ENCODE results near the gene EMP2. TPM values are rescaled to one million over a fixed set of nuclear protein-coding genes. Genes with fewer than 3 reads are reported as not detected.
A peak's percentile ranks its signal among the peaks of the same experiment; 100 is the strongest.

Gene EMP2
- total RNA-seq, 2 experiments from 2014 or later: not detected

DNA sequence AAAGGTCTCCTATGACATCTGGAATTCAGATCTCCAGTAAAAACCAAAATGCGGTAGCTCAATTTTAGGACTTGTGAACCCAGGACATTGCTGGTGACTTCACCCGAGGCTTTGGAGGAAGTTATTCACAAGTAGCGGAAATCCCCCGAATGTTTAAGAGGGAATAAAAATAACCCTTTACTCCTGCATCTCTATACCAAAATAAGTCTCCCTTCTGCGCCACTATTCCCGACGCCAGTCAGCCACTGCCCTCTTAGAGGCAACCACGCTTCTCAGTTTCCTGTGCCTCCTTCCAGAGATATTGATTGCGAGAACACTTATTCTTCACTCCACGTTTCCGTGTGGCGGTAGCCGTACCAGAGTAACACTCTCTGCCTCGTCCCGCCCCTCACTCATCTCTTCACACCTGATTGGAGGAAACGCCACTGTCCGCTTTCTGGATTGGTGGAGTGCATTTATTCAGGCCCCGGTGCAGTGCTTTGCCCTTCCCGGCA, 27.4 kb downstream of the EMP2 start:
- H3K4me3 Mint-ChIP-seq: peak overlapping the region; percentile 75
- peak; percentile 98 for ATAC-seq
- ChIA-PET CTCF (interaction anchor here (0.9 kb wide), 1 partner anchor 10 kb away, joined by 3 read pairs; no protein-coding TSS in a partner anchor), POLR2A (interaction anchor here (0.8 to 1.6 kb wide), 2 partner anchors 21 to 365 kb away, joined by 3 read pairs; no protein-coding TSS in a partner anchor)
- TF ChIP-seq, protein P1, sequence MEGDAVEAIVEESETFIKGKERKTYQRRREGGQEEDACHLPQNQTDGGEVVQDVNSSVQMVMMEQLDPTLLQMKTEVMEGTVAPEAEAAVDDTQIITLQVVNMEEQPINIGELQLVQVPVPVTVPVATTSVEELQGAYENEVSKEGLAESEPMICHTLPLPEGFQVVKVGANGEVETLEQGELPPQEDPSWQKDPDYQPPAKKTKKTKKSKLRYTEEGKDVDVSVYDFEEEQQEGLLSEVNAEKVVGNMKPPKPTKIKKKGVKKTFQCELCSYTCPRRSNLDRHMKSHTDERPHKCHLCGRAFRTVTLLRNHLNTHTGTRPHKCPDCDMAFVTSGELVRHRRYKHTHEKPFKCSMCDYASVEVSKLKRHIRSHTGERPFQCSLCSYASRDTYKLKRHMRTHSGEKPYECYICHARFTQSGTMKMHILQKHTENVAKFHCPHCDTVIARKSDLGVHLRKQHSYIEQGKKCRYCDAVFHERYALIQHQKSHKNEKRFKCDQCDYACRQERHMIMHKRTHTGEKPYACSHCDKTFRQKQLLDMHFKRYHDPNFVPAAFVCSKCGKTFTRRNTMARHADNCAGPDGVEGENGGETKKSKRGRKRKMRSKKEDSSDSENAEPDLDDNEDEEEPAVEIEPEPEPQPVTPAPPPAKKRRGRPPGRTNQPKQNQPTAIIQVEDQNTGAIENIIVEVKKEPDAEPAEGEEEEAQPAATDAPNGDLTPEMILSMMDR (IDR thresholded peaks at IDR 0.05): no peak
- H3K27ac Mint-ChIP-seq: peak overlapping the region; percentile 89
- peaks cover 10% of the 10 kb centered on the region for H3K9me3 Mint-ChIP-seq
- H3K4me1 Mint-ChIP-seq (ENCODE audit: low read depth): peaks cover 14% of the 10 kb centered on the region
- H3K36me3 Mint-ChIP-seq (ENCODE audit: low read depth): peaks cover 2% of the 10 kb centered on the region
- DNase-seq: peak; percentile 76
- H3K27me3 Mint-ChIP-seq: peaks cover 9% of the 10 kb centered on the region
- intact Hi-C loops (cut with micrococcal nuclease): no loop called here

DNA sequence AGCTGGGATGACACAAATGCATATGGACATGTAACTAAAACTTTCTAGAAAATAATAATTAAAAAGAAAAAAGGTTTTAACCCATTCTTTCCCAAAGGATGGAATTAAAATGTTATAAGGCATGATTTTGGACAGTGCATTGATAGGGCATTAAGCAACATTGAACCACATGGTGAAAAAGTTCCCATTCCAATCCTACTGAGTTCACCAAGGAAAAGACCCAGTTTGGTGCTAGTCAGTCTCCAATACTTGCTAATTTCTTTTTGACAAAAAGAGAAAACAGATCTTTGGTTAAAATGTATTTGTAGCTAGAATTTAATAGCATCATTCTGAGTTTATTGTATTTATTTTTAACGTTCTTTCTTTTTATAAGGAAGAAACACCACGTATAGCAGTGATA, 28.1 kb downstream of the EMP2 start:
- Mint-ChIP-seq H3K27me3 (peaks cover 9% of the 10 kb centered on the region), H3K4me1 (ENCODE audit: low read depth) (peaks cover 12% of the 10 kb centered on the region), H3K27ac (no peak overlapping the region), H3K36me3 (ENCODE audit: low read depth) (peaks cover 2% of the 10 kb centered on the region), H3K4me3 (no peak overlapping the region), H3K9me3 (peaks cover 13% of the 10 kb centered on the region)
- TF ChIP-seq, protein P1 (IDR thresholded peaks at IDR 0.05): no peak
- CTCF ChIA-PET: interaction anchor here (0.6 to 0.9 kb wide), 2 partner anchors 10 to 30 kb away, joined by 3 read pairs; no protein-coding TSS in a partner anchor
- DNase-seq (no peak), ATAC-seq (no peak)
- POLR2A ChIA-PET: interaction anchor here (0.8 to 1.6 kb wide), 2 partner anchors 20 to 366 kb away, joined by 3 read pairs; no protein-coding TSS in a partner anchor
- intact Hi-C loops (cut with micrococcal nuclease): no loop called here

DNA sequence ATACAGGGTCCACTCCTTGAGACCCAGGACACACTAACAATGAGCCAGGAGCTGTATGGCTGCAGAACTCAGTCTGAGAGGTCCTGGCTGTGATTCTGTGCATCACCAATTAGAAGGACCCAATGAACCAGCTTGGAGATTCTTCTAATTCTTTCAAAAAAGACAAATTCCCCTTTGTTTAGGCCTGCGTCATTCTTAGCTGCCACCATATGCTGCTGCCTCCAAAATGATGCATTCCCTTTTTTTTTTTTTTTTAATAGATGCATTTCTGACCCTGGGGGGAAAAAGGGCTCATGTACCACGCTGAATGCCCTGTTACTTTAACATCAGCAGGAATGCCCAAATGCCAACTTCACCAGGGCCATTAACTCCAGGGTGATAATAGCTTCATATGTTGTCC, 28.5 kb downstream of the EMP2 start:
- Mint-ChIP-seq H3K4me1 (ENCODE audit: low read depth) (peaks cover 12% of the 10 kb centered on the region), H3K27ac (no peak overlapping the region), H3K4me3 (no peak overlapping the region), H3K9me3 (peaks cover 13% of the 10 kb centered on the region), H3K27me3 (peaks cover 9% of the 10 kb centered on the region), H3K36me3 (ENCODE audit: low read depth) (peaks cover 2% of the 10 kb centered on the region)
- TF ChIP-seq, protein P1 (IDR thresholded peaks at IDR 0.05): no peak
- CTCF ChIA-PET: interaction anchor here (0.6 to 0.9 kb wide), 2 partner anchors 9 to 30 kb away, joined by 3 read pairs; no protein-coding TSS in a partner anchor
- intact Hi-C loops (cut with micrococcal nuclease): no loop called here
- POLR2A ChIA-PET: interaction anchor here (1.6 kb wide), 1 partner anchor 367 kb away, joined by 3 read pairs; no protein-coding TSS in a partner anchor
- ATAC-seq: no peak
- DNase-seq: no peak

DNA sequence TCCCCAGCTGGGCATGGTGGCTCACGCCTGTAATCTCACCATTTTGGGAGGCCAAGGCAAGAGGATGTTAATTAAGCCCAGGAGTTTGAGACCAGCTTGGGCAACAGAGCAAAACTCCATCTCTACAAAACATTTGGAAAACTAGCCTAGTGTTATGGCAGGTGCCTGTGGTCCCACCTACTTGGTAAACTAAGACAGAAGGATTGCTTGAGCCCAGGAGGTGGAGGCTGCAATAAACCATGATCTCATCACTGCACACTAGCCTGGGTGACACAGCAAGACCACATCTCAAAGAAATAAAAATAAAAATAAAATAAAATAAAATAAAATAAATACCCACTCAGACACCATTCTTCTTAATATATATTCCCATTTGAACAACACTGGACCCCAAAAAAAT, 32.0 kb downstream of the EMP2 start:
- Mint-ChIP-seq H3K36me3 (ENCODE audit: low read depth) (peaks cover 2% of the 10 kb centered on the region), H3K27me3 (peaks cover 4% of the 10 kb centered on the region), H3K27ac (no peak overlapping the region), H3K4me1 (ENCODE audit: low read depth) (peaks cover 10% of the 10 kb centered on the region), H3K9me3 (peaks cover 13% of the 10 kb centered on the region), H3K4me3 (no peak overlapping the region)
- POLR2A ChIA-PET: no interaction called here
- TF ChIP-seq, protein P1 (IDR thresholded peaks at IDR 0.05): no peak
- DNase-seq: no peak
- CTCF ChIA-PET: no interaction called here
- intact Hi-C loops (cut with micrococcal nuclease): no loop called here
- no peak for ATAC-seq

DNA sequence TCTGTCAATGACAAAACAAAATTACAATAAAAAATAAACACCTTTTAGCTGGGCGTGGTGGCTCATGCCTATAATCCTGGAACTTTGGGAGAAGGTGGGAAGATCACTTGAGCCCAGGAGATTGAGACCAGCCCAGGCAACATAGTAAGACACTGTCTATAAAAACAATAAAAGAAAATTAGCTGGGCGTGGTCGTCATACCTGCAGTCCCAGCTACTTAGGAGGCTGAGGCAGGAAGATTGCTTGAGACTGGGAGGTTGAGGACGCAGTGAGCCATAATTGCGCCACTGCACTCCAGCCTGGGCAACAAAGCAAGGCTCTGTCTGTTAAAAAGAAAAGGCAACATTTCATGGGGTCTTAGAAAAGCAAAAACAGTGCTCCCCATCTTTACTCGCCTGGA, 32.7 kb downstream of the EMP2 start:
- peaks cover 3% of the 10 kb centered on the region for H3K4me1 Mint-ChIP-seq (ENCODE audit: low read depth)
- H3K27ac Mint-ChIP-seq: no peak overlapping the region
- DNase-seq (no peak), ATAC-seq (no peak)
- H3K9me3 Mint-ChIP-seq: peaks cover 13% of the 10 kb centered on the region
- POLR2A ChIA-PET: no interaction called here
- H3K36me3 Mint-ChIP-seq (ENCODE audit: low read depth): no peaks in the 10 kb centered on the region
- TF ChIP-seq, protein P1 (IDR thresholded peaks at IDR 0.05): no peak
- CTCF ChIA-PET: no interaction called here
- H3K4me3 Mint-ChIP-seq: no peak overlapping the region
- H3K27me3 Mint-ChIP-seq: peaks cover 3% of the 10 kb centered on the region
- intact Hi-C loops (cut with micrococcal nuclease): no loop called here
